Amniotic epithelial cell (primary cell): ENCODE data around the gene ARHGAP19.
A peak's percentile ranks its signal among the peaks of the same experiment; 100 is the strongest.
"Not testable (repeated sequence)": the region's sequence is repeated elsewhere in the genome, so short reads cannot be mapped to it uniquely, and the experiment has no call there.

Experiments used
- DNase-seq: peaks from one replicate; pipeline ENCODE4 v3.0.0-alpha.2; 2010; ENCODE audit warnings: low read depth

Gene ARHGAP19

GRCh38 chr10:97321804-97322190 lies 29.4 kb upstream of the ARHGAP19 start:
- DNase-seq: no peak

DNA sequence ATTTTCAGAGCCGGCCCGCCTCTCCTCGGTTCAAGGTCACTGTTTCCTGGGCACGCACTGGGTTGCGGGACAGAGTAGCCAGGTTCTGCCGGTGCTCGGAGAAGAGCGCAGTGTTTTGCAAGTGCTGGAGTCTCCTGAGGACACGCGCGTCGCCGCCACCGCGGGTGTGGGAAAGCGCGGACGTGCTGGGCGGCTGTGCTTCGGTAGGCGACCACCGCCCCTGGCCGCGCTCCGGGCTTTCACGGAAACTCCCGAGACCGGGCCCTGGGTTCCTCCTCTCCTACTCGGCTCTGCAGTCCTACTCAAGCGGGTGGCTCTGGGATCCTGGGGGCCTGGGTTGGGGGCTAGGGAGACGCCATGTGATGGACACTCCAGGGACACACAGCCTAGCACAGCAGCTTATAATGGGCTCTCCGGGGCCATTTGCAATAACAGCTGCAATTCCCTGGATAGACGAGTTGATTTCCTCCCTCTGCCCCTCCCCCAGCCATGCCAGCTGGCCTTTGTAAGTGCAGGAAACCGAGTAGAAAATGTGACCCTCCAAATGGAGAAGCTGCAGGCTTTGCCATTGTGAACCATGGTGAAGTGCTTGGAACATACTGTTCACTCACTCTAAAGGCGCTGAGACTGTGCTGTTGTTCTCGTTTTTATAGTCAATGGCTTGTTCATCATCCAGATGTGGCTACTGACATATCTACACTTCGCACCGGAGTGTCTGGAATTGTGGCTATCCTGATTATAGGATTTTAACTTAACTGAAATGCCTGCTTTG lies 28.8 kb upstream of the ARHGAP19 start:
- no peak for DNase-seq

DNA sequence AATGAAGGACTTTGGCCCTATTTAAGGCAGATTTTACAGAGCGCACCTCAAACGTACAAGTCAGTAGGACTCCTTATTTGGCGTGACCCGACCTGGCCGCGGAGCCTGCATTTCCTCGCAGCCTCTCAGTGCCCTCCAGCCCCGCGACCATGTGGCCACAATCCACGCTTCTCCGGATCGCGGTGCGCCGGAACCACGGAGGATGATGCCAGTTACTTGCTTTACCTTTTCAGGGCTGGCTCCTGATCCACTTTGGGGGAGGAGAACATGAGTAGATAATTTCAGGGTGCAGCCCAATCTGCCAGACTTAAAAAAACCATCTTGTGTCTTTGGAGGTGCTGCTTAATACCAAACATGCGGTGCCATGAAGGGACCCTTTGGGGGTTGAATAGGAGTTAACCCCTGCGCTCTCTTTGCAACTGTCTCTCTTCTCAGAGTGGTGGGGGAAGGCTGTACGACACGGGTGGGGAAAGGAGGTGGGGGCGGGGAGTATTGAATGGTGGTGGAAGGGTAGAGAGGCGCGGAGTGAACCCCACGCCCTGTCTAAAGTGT lies 28.1 kb upstream of the ARHGAP19 start:
- DNase-seq: no peak

DNA sequence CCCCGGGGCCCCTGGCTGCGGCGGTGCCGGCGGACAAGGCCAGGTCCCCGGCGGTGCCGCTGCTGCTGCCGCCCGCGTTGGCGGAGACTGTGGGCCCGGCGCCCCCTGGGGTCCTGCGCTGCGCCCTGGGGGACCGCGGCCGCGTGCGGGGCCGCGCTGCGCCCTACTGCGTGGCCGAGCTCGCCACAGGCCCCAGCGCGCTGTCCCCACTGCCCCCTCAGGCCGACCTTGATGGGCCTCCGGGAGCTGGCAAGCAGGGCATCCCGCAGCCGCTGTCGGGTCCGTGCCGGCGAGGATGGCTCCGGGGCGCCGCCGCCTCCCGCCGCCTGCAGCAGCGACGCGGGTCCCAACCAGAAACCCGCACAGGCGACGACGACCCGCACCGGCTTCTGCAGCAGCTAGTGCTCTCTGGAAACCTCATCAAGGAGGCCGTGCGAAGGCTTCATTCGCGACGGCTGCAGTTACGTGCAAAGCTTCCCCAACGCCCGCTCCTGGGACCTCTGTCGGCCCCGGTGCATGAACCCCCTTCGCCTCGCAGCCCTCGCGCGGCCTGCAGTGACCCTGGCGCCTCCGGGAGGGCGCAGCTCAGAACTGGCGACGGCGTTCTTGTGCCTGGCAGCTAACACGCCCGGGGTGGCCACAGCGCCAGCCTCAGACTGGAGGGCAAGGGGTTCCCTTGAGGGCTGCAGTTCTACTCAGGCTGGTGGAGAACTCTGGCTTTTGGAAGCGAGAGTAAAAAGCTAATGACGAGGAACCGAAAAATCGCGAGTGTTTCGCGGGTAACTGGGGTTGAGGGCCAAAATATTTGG lies 27.4 kb upstream of the ARHGAP19 start:
- no peak for DNase-seq

- DNase-seq: peak; percentile 89
These were observed 26.6 kb upstream of the ARHGAP19 start, which contains the start of gene FRAT1 for GRCh38 chr10:97318772-97319651. FRAT1 (plus strand) TSS chr10:97319271; CDS start chr10:97319454, 183 bp downstream.

DNA sequence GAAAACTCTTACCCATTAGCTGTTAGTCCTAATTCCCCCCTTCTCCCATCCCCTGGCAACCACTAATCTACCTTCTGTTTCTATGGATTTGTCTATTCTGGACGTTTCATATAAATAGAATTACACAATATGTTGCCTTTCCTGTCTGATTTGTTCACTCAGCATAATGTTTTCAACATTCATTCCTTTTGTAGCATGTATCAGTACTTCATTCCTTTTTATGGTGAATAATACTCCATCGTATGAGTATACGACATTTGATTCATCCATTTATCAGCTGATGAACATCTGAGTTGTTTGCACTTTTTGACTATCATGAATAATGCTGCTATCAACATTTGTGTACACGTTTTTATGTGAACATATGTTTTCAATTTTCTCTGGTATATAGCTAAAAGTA lies 22.2 kb upstream of the ARHGAP19 start:
- no peak for DNase-seq

GRCh38 chr10:97312897-97313296 lies 20.5 kb upstream of the ARHGAP19 start:
- no peak for DNase-seq

- no peak for DNase-seq
These were observed 18.7 kb upstream of the ARHGAP19 start for GRCh38 chr10:97311111-97311626.

DNA sequence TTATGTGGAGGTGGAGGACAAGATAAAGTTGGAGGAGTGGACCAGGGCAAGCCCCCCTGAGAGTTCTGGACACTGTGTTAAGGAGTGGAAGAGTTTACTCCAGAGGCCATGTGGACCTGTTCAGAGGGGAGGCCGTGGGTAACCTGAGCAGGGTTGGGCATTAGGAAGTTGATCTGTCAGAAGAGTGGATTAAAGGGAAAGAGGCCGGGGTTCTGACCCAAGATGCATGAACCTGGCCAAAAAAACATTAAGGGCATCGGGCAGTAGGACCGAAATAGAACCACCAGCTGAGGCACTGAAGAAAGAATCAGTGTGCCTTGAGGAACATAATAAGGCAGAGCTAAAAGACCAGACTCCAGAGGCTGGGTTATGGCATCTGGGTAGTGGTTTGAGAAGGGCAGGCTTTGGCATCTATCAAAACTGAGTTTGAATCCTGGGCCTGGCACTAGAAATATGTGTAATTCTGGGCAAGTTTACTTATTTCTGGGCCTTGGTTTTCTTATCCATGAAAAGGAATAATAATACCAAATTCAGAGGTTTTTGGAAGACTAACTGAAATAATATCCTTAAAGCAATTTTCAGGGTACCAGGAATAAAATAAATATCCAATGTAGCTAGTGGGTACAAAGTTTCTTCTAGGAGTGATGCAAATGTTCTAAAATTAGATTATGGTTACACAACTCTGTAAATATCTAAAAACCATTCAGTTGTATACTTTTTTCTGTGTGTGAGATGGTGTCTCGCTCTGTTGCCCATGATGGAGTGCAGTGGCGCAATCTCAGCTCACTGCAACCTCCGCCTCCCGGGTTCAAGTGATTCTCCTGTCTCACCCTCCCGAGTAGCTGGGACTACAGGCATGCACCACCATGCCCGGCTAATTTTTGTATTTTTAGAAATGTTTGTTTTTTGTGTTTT lies 15.7 kb upstream of the ARHGAP19 start:
- peak; percentile 31 for DNase-seq

GRCh38 chr10:97307441-97307840 lies 15.0 kb upstream of the ARHGAP19 start:
- peak; percentile 73 for DNase-seq

DNA sequence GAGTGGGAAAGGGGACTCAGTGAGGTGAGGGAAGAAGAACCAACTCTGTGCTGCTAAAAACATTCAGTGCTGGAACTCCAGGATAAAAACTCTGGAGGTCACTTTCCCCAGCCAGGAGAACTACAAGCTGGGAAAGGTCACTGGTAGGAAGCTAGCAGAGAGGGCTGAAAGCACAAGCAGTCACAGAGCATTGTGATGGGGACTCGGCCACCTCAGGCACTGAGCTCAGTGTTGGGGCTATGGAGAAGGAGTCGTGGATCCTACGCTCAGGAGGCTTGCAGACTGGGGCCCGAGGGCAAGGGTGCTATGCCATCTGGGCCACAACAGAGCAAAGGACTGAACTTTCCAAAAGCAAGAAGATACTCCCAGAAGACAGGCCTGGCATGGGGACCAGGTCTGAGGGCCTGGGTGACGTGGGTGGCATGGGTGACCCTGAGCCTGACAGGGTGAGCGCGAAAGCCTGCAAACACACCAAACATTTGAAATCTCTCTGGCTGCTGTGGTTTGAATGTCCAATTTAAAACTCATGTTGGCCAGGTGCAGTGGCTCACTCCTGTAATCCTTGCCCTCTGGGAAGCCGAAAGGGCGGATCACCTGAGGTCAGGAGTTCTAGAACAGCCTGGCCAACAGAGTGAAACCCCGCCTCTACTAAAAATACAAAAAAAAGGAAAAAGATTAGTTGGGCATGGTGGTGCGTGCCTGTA lies 9.8 kb upstream of the ARHGAP19 start:
- no peak for DNase-seq

- DNase-seq: no peak
These were observed 8.5 kb upstream of the ARHGAP19 start for GRCh38 chr10:97300980-97301379.

DNA sequence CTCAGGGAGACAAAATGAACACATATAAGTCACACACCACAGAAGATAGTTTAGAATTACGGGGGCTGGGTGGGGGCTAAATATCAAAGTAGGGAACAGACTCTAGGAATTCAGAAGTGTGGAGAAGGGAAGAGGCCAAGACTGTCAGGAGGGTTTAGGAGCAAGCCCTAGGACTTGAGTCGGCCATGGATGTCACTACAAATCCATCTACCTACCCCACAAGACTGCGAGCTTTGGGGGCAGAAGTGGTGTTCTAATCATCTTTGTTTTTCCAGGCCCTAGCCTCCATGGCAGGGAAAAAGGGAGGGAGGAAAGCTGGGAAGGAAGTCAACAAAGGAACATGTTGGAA lies 5.8 kb upstream of the ARHGAP19 start:
- DNase-seq: no peak

GRCh38 chr10:97297556-97298222 lies 5.3 kb upstream of the ARHGAP19 start:
- peak; percentile 92 for DNase-seq

- DNase-seq: no peak
These were observed 393 bp upstream of the ARHGAP19 start for GRCh38 chr10:97292862-97293198.

DNA sequence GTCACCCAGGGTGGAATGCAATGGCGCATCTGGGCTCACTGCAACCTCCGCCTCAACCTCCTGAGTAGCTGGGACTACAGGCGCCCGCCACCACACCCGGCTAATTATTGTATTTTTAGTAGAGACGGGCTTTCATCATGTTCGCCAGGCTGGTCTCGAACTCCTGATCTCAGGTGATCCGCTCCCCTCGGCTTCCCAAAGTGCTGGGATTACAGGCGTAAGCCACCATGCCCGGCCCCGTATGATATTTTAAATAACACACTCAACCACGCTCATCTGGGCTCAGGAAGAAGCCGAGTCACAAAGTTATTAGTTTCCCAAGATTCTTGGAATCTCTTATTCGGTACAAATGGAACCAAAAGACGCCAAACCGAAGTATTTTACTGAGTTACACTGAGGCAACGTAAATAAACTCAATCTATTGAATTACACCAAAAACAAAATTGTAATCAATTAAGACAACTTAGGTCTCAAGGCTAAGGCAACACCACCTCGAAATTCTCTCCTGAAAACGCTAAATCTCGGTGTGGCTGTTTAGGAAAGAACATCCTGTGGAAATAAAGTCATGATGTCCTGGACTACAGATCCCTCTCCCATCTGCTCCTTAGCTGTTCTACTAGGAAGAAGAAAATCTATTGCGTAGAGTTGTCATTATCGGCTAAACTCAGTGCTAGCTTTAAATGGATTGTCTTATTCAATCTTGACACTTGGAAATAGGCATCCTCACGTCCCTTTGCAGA lies 910 bp downstream of the ARHGAP19 start:
- no peak for DNase-seq

- DNase-seq: not testable (repeated sequence)
These were observed 1.7 kb downstream of the ARHGAP19 start for GRCh38 chr10:97290576-97291356.

DNA sequence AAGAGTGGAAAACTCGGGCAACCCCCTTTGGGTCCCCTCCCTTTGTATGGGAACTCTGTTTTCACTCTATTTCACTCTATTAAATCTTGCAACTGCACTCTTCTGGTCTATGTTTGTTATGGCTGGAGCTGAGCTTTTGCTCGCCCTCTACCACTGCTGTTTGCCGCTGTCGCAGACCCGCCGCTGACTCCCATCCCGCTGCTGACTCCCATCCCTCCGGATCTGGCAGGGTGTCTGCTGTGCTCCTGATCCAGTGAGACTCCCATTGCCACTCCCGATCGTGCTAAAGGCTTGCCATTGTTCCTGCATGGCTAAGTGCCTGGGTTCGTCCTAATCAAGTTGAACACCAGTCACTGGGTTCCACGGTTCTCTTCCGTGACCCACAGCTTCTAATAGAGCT lies 2.4 kb downstream of the ARHGAP19 start:
- not testable (repeated sequence) for DNase-seq
